GM12873 (cell line): ENCODE measurements around the gene AKAIN1.

Experiments used
- TF ChIP-seq, protein P1 (sequence below): IDR thresholded peaks from 2 replicates; pipeline ENCODE4 v1.5.1; 2012; ENCODE audit warnings: low read depth, mild to moderate bottlenecking, moderate library complexity, low read length, control low read depth; ENCODE audit not compliant: insufficient read depth; ENCODE audit errors: missing control alignments

The AKAIN1 gene

DNA sequence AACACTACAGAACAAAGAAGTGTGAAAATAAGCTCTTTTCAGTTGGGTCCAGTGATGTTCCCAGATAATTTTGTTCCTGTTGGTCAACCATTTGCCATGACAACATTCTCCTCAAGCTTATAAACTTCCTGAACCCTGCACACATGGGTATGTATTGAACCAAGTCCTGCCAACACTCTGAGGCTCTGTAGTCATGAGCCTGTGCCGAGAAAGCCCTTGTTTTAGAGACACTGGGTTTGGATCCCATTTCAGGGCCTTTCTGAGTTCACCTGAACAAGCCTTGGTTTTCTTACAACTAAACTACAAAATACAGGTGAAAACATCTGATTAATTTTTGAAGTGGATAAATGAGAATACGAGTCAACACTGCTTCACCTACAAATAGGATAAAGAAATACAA is 38.5 kb downstream of the AKAIN1 start:
- TF ChIP-seq, protein P1, sequence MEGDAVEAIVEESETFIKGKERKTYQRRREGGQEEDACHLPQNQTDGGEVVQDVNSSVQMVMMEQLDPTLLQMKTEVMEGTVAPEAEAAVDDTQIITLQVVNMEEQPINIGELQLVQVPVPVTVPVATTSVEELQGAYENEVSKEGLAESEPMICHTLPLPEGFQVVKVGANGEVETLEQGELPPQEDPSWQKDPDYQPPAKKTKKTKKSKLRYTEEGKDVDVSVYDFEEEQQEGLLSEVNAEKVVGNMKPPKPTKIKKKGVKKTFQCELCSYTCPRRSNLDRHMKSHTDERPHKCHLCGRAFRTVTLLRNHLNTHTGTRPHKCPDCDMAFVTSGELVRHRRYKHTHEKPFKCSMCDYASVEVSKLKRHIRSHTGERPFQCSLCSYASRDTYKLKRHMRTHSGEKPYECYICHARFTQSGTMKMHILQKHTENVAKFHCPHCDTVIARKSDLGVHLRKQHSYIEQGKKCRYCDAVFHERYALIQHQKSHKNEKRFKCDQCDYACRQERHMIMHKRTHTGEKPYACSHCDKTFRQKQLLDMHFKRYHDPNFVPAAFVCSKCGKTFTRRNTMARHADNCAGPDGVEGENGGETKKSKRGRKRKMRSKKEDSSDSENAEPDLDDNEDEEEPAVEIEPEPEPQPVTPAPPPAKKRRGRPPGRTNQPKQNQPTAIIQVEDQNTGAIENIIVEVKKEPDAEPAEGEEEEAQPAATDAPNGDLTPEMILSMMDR: no peak

DNA sequence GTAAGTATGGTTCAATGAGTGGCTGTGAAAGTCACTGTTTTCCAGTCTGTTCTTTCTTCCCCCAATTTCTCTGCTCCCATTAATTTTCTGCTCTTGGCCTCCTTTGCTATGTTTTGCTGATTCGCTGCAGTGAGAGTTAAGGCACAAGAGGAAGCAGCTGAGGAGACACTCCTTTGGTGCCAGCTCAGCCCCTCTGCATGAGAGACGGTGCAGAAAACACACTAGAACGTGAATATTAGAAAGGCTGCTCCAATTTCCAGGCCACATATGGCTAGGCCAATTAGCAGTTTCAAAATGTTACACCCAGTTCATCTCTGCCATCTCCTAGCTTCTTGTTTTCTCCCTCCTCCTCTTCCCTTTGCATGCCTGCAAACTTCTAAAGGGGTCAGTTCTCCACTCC is 38.9 kb downstream of the AKAIN1 start:
- TF ChIP-seq, protein P1: no peak

DNA sequence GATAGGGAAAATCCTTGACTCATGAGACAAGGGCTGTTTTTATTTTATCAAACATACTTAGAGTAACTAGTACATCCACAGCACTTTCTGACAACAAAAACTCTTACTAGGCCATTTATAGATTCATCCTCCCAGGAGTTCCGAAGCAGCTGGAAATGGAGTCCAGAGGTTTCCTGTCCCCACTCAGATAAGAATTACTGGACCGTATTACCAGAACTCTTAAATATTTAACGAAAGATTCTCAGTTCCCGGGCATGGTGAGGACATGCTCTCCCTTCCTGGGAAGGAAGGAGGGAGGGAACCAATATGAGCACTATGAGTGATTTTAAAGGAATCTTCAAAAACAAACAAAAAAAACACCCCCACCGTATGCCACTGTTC is 41.2 kb downstream of the AKAIN1 start:
- TF ChIP-seq, protein P1: no peak

DNA sequence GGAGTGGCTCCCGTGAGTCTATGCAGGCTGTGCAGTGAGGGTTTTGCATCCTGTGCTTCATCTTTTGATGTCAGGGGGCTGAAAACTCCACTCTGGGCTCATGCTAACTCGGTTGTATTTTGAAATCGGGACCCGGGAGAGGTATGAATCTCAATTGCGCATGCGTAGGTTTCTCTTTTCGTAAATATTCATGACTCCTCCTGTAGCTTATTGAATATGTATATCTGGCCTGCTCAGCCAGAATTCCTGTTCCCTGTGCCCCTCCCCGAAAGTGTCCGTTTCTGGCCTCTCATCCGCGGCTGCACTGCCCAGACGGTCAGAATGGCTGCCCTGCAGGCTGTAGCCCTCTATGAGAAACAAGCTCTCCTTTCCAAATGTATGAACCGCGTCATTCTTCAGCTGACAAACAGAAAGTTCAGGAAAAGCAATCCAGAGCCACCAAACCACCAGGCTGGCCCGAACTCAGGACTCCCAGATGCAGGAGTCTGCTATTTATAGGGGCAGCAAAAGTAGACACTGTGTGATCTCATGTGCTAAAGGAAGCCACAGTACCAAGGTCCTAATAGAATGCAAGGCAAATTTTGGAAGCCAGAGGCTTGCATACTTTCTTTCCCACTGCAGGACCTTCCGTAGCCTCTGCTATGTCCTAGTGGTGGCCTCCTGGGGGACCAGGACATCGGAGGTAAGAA is 41.7 kb downstream of the AKAIN1 start:
- TF ChIP-seq, protein P1: no peak

DNA sequence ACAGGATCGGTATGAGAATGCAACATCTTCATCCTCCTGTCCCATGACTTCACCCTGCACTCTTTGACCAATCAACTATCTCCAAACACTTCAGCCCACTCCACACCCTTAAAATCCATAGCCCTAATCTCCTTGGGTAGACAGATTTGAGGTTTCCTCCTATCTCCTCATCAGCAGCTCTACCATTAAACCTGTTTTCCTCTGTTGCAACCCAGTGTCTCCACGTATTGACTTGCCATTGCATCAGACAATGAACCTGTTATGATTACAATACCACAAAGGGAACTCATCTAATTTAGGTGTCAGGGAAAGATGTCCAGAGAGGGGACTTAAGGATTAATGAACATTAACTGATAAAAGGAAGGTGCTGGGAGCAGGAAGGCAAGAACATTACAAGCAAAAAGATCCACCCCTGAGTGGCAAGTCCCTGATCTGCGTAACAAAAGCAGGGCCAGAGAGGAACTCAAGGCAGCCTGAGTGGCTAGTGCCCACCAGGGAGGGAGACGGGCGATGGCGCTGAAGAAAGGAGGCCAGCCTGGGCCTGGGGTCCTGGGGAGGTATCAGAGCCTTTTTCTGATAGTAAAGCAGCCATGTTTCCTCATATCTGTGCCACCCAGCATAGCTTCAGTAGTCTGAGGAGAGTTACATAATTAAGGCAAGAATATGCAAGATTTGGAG is 44.6 kb downstream of the AKAIN1 start:
- TF ChIP-seq, protein P1: no peak

DNA sequence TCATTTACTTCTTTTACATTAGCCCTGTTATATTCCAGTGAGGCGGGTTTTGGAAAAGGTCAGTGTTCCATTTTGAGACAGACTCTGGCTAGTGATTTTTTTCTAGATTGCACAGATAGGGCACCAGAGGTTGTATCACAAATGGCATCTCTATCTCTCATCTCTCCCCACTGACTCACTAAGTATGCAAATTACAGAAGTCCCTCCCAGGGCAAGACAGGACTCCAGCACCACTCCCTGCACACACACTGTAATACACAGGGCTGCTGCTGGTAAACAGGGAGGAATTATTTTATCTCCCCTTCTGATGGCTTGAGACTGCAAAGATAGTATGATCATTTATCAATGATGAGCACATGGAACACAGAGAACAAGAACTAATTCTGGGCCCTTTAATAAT is 46.2 kb downstream of the AKAIN1 start:
- TF ChIP-seq, protein P1: no peak

DNA sequence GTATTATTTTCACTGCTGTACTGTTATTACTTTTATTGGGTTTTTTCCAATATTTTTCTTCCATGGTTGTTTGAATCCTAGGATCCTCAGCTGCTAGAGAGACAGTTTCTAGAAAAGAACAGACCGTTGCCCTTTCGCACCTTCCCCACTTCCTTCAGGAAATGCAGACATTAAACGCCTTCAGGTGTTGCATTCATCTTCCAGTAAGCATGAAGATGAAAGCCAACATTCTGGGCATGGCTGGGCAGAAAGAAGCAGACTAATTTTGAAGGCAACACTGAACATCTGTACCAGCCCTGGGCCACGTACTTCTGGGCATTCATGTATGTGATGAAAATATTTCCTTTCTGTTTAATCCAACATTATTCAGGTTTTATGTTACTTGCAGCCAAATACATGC is 51.0 kb downstream of the AKAIN1 start:
- TF ChIP-seq, protein P1: no peak
